HCT116 (cell line): Measurements from ENCODE around the gene SMIM35. TPM values are rescaled to one million over a fixed set of nuclear protein-coding genes. Genes with fewer than 3 reads are reported as not detected.

ENCODE experiments used
- ATAC-seq: fragments of 200-7000 bp; cut with Tn5 transposase; 2 replicates; pipeline ENCODE4 v1.9.1; 2020; ENCODE audit warnings: mild to moderate bottlenecking, moderate library complexity
- BruUV-seq: library from RNA; stranded (reverse); fragments of 400-500 nt; replicated peaks from 2 replicates; lab custom pipeline; 2021; lab: Mats Ljungman, UMichigan
- CTCF ChIA-PET: fragments of 300-600 bp; sonication (Branson Sonifier 250); formaldehyde crosslinking; loops from one replicate; lab custom pipeline; 2021; ENCODE audit warnings: antibody characterized with exemption; lab: Charles Lee
- POLR2A ChIA-PET: fragments of 300-600, 350-600 bp; sonication (Branson Sonifier 250); formaldehyde crosslinking; loops from one replicate; lab custom pipeline; 2021; ENCODE audit warnings: antibody characterized with exemption; lab: Charles Lee
- RAD21 ChIA-PET, 2 experiments: fragments of 300-600 bp; sonication (Branson Sonifier 250); formaldehyde crosslinking; loops; one replicate each; lab custom pipeline; 2023; ENCODE audit warnings: low total read pairs in 2 of 2; ENCODE audit not compliant: uncharacterized antibody in 2 of 2, unreplicated experiment in 2 of 2, low non-redundant PET in 1 of 2; lab: Charles Lee
- DNase-seq: peaks from one replicate; pipeline ENCODE4 v3.0.0-alpha.2; 2010; ENCODE audit warnings: low read depth, low spot score
- H2AFZ ChIP-seq: fragments of 200-600 bp; shearing (Covaris generic), sonication (generic); 2 replicates; pipeline ENCODE4 v1.6.1; 2017; ENCODE audit warnings: low read depth, mixed run types, mixed read lengths, antibody characterized with exemption, low read length; ENCODE audit not compliant: poor library complexity, severe bottlenecking
- H3K27ac ChIP-seq: 2 replicates; pipeline ENCODE4 v1.5.1; 2012; ENCODE audit warnings: low read depth, low read length
- H3K27me3 ChIP-seq: fragments of 200-600 bp; sonication (generic); 2 replicates; pipeline ENCODE4 v1.6.1; 2016; ENCODE audit warnings: mixed run types, low read length, mixed read lengths; ENCODE audit not compliant: insufficient read depth
- H3K36me3 ChIP-seq, 2 experiments: fragments of 200-500 bp in 1 of 2; fragments of 200-600 bp in 1 of 2; sonication (Bioruptor generic) in 1 of 2; sonication (generic) in 1 of 2; 2 replicates each; pipeline versions ENCODE4 v1.5.1 to v1.6.1; 2014 to 2016; ENCODE audit warnings: low read length in 2 of 2, inconsistent platforms in 1 of 2, mixed read lengths in 1 of 2, mixed run types in 1 of 2; ENCODE audit not compliant: insufficient read depth in 2 of 2, control insufficient read depth in 1 of 2
- H3K4me1 ChIP-seq, 2 experiments: fragments of 200-600 bp in 1 of 2; sonication (generic) in 1 of 2; 2 replicates each; pipeline versions ENCODE4 v1.5.1 to v1.6.1; 2012 to 2017; ENCODE audit warnings: low read length in 2 of 2, inconsistent platforms in 1 of 2, mild to moderate bottlenecking in 1 of 2, mixed read lengths in 1 of 2, mixed run types in 1 of 2, moderate library complexity in 1 of 2; ENCODE audit not compliant: insufficient read depth in 2 of 2, control insufficient read depth in 1 of 2
- H3K4me2 ChIP-seq: fragments of 200-600 bp; sonication (generic); 2 replicates; pipeline ENCODE4 v1.6.1; 2017; ENCODE audit warnings: mixed run types, low read length, mixed read lengths
- H3K4me3 ChIP-seq, 2 experiments: fragments of 200-600 bp in 1 of 2; sonication (generic) in 1 of 2; replicated peaks in 1 of 2; 2 replicates each; pipeline ENCODE4 v1.5.1; 2011 to 2016; ENCODE audit warnings: low read length in 2 of 2, control low read depth in 1 of 2, low read depth in 1 of 2, mild to moderate bottlenecking in 1 of 2, mixed read lengths in 1 of 2, mixed run types in 1 of 2
- H3K79me2 ChIP-seq: fragments of 200-600 bp; sonication (generic); 2 replicates; pipeline ENCODE4 v1.6.1; 2017; ENCODE audit warnings: mild to moderate bottlenecking, mixed run types, low read length, moderate library complexity, mixed read lengths; ENCODE audit not compliant: insufficient read depth
- H3K9ac ChIP-seq: fragments of 200-600 bp; sonication (generic); 2 replicates; pipeline ENCODE4 v1.6.1; 2016; ENCODE audit warnings: low read length, mixed read lengths
- H3K9me2 ChIP-seq: fragments of 200-600 bp; sonication (generic), shearing (Covaris generic); 2 replicates; pipeline ENCODE4 v1.6.1; 2017; ENCODE audit warnings: mixed run types, mild to moderate bottlenecking, moderate library complexity; ENCODE audit not compliant: insufficient read depth
- H3K9me3 ChIP-seq, 2 experiments: fragments of 200-500 bp in 1 of 2; fragments of 200-600 bp in 1 of 2; sonication (Bioruptor generic) in 1 of 2; sonication (generic) in 1 of 2; 2 replicates each; pipeline ENCODE4 v1.6.1; 2014 to 2017; ENCODE audit warnings: low read length in 2 of 2, mixed read lengths in 2 of 2, inconsistent platforms in 1 of 2, low read depth in 1 of 2, mild to moderate bottlenecking in 1 of 2, mixed run types in 1 of 2, moderate library complexity in 1 of 2; ENCODE audit not compliant: control insufficient read depth in 1 of 2, insufficient read depth in 1 of 2
- H4K20me1 ChIP-seq: fragments of 200-600 bp; sonication (generic), shearing (Covaris generic); 2 replicates; pipeline ENCODE4 v1.6.1; 2017; ENCODE audit warnings: mixed run types, mild to moderate bottlenecking, moderate library complexity; ENCODE audit not compliant: insufficient read depth
- EZH2 ChIP-seq: fragments of 200-600 bp; sonication (generic); IDR thresholded peaks from 2 replicates; pipeline ENCODE4 v1.6.1; 2017; ENCODE audit warnings: antibody characterized with exemption, mixed run types
- EZH2phosphoT487 ChIP-seq: fragments of 200-600 bp; IDR thresholded peaks from 2 replicates; pipeline ENCODE4 v1.6.1; 2018; ENCODE audit warnings: antibody characterized with exemption, borderline replicate concordance
- POLR2A ChIP-seq: IDR thresholded peaks from 2 replicates; pipeline ENCODE4 v1.7.0; 2011; ENCODE audit warnings: borderline replicate concordance; ENCODE audit not compliant: insufficient read depth, insufficient read length; ENCODE audit errors: extremely low read depth
- SIN3A ChIP-seq: IDR thresholded peaks from 2 replicates; pipeline ENCODE4 v1.6.1; 2012; ENCODE audit warnings: low read depth
- SP1 ChIP-seq: IDR thresholded peaks from 2 replicates; pipeline ENCODE4 v1.6.1; 2012; ENCODE audit warnings: low read depth
- SRF ChIP-seq: IDR thresholded peaks from 2 replicates; pipeline ENCODE4 v1.6.1; 2012; ENCODE audit warnings: low read depth
- ZFX ChIP-seq: fragments of 450-650 bp; IDR thresholded peaks from 2 replicates; pipeline ENCODE4 v1.6.1; 2017
- intact Hi-C: fragments of 100-400 bp; cut with micrococcal nuclease; formaldehyde crosslinking; loops from 2 replicates; pipeline ENCODE4 v1.10.0; 2022
- total RNA-seq: library from RNA; stranded (reverse); gene quantifications from one replicate; pipeline ENCODE4 v1.2.1, GENCODE V29; 2021; ENCODE audit not compliant: unreplicated experiment
- TF ChIP-seq, protein P1 (sequence below): IDR thresholded peaks from 2 replicates; pipeline ENCODE4 v1.6.1; 2012; ENCODE audit warnings: low read depth
- TF ChIP-seq, protein P2 (sequence below): IDR thresholded peaks from 2 replicates; pipeline ENCODE4 v1.6.1; 2012
- TF ChIP-seq, protein P3 (sequence below), 3 experiments: fragments of 200-600 bp in 1 of 3; sonication (generic) in 1 of 3; IDR thresholded peaks in 2 of 3; conservative IDR thresholded peaks in 1 of 3; 2 replicates each; pipeline ENCODE4 v1.5.1; 2012 to 2017; ENCODE audit warnings: low read depth in 2 of 3, low read length in 2 of 3, antibody characterized with exemption in 1 of 3, borderline replicate concordance in 1 of 3, control low read depth in 1 of 3, mild to moderate bottlenecking in 1 of 3, mixed read lengths in 1 of 3, mixed run types in 1 of 3, moderate library complexity in 1 of 3; ENCODE audit not compliant: insufficient read depth in 1 of 3
- TF ChIP-seq, protein P4 (sequence below): IDR thresholded peaks from 2 replicates; pipeline ENCODE4 v1.6.1; 2011; ENCODE audit warnings: mild to moderate bottlenecking, low read length, moderate library complexity; ENCODE audit not compliant: insufficient replicate concordance; ENCODE audit errors: extremely low read depth

SMIM35 gene
- total RNA-seq, 1 experiment from 2014 or later, result not detected

DNA sequence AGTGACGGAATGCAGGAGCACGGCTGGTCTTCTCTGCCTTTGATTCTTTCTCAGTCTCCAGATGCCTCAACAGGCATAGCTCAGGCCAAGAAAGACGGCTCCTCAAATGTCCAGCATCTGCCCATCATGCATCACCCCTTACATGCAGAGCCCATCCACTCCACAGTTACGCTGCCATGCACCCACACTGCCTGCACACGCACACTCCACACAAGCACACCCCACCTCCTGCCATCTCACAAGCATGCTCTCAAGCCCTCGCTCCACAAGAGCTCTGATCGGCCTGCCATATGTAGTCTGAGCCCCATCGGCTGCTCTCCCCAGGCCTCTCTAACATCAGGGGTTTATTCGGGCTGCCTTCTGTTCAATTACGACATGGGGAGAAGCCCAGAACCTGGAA is 47.1 kb upstream of the SMIM35 start (continued):
- TF ChIP-seq, protein P1, sequence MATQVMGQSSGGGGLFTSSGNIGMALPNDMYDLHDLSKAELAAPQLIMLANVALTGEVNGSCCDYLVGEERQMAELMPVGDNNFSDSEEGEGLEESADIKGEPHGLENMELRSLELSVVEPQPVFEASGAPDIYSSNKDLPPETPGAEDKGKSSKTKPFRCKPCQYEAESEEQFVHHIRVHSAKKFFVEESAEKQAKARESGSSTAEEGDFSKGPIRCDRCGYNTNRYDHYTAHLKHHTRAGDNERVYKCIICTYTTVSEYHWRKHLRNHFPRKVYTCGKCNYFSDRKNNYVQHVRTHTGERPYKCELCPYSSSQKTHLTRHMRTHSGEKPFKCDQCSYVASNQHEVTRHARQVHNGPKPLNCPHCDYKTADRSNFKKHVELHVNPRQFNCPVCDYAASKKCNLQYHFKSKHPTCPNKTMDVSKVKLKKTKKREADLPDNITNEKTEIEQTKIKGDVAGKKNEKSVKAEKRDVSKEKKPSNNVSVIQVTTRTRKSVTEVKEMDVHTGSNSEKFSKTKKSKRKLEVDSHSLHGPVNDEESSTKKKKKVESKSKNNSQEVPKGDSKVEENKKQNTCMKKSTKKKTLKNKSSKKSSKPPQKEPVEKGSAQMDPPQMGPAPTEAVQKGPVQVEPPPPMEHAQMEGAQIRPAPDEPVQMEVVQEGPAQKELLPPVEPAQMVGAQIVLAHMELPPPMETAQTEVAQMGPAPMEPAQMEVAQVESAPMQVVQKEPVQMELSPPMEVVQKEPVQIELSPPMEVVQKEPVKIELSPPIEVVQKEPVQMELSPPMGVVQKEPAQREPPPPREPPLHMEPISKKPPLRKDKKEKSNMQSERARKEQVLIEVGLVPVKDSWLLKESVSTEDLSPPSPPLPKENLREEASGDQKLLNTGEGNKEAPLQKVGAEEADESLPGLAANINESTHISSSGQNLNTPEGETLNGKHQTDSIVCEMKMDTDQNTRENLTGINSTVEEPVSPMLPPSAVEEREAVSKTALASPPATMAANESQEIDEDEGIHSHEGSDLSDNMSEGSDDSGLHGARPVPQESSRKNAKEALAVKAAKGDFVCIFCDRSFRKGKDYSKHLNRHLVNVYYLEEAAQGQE, result no peak
- TF ChIP-seq SIN3A, result no peak
- TF ChIP-seq POLR2A, result no peak

DNA sequence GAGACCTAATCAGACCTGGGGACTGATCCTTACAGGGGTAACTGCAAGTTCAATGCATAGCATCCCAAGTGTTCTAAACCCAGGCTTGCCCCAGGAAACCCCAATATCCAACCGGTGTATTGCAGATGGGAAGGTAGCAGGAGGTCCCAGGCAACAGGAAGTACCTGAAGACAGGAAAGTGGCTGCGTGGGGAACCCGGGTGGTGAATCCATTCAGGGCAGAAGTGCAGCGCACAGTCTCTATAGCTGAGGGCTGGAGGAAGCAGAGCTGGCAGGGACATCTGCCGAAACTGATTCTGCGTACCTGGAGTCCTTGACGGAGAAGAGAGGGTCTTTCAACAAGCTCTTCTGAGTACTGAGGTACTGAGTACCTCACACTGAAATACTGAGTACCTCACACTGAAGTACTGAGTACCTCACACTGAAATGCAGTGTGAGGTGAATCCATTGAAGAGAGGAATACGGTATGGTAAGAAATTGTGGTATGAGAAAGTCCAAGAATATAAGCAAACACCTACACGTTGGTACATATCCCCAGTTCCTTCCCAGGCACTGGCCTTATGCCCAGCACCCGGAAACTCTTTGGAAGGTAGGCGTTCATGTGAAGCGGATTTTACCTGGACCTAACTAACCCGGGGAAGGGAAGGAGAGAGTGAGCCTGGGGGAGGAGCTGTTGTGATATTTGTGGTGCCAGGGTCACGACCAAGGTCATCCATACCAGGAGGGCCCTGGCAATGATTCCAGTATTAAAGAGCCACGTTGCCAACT is 45.8 kb upstream of the SMIM35 start:
- RAD21 ChIA-PET, result no interaction called here
- Histone ChIP-seq H3K4me3 (no peak overlapping the region), H4K20me1 (no peaks in the 10 kb centered on the region), H3K4me1 (no peaks in the 10 kb centered on the region), H3K9me2 (no peaks in the 10 kb centered on the region), H3K9ac (no peak overlapping the region), H3K9me3 (no peaks in the 10 kb centered on the region), H3K4me2 (no peak overlapping the region), H3K36me3 (no peaks in the 10 kb centered on the region), H2AFZ (no peak overlapping the region), H3K27me3 (no peaks in the 10 kb centered on the region), H3K79me2 (no peaks in the 10 kb centered on the region), H3K27ac (no peak overlapping the region)
- DNase-seq, result no peak
- ATAC-seq, result no peak
- BruUV-seq, result no TSS peak
- intact Hi-C loops, result no loop called here
- CTCF ChIA-PET, result no interaction called here
- POLR2A ChIA-PET, result no interaction called here
- TF ChIP-seq, protein P1, result no peak
- TF ChIP-seq, protein P2, sequence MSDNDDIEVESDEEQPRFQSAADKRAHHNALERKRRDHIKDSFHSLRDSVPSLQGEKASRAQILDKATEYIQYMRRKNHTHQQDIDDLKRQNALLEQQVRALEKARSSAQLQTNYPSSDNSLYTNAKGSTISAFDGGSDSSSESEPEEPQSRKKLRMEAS, result no peak
- TF ChIP-seq SRF (no peak), SP1 (no peak), EZH2phosphoT487 (no peak), EZH2 (no peak), ZFX (no peak), SIN3A (no peak)
- TF ChIP-seq, protein P3, sequence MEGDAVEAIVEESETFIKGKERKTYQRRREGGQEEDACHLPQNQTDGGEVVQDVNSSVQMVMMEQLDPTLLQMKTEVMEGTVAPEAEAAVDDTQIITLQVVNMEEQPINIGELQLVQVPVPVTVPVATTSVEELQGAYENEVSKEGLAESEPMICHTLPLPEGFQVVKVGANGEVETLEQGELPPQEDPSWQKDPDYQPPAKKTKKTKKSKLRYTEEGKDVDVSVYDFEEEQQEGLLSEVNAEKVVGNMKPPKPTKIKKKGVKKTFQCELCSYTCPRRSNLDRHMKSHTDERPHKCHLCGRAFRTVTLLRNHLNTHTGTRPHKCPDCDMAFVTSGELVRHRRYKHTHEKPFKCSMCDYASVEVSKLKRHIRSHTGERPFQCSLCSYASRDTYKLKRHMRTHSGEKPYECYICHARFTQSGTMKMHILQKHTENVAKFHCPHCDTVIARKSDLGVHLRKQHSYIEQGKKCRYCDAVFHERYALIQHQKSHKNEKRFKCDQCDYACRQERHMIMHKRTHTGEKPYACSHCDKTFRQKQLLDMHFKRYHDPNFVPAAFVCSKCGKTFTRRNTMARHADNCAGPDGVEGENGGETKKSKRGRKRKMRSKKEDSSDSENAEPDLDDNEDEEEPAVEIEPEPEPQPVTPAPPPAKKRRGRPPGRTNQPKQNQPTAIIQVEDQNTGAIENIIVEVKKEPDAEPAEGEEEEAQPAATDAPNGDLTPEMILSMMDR (IDR thresholded peaks at IDR 0.05 in 2 of 3, conservative IDR thresholded peaks at IDR 0.05 in 1 of 3; ENCODE audit: borderline replicate concordance in 1 of 3, insufficient read depth in 1 of 3, low read depth in 2 of 3, low read length in 2 of 3), result no peak
- TF ChIP-seq, protein P4, sequence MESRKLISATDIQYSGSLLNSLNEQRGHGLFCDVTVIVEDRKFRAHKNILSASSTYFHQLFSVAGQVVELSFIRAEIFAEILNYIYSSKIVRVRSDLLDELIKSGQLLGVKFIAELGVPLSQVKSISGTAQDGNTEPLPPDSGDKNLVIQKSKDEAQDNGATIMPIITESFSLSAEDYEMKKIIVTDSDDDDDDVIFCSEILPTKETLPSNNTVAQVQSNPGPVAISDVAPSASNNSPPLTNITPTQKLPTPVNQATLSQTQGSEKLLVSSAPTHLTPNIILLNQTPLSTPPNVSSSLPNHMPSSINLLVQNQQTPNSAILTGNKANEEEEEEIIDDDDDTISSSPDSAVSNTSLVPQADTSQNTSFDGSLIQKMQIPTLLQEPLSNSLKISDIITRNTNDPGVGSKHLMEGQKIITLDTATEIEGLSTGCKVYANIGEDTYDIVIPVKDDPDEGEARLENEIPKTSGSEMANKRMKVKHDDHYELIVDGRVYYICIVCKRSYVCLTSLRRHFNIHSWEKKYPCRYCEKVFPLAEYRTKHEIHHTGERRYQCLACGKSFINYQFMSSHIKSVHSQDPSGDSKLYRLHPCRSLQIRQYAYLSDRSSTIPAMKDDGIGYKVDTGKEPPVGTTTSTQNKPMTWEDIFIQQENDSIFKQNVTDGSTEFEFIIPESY, result no peak
